Effector memory CD8-positive, alpha-beta T cell (primary cell): ENCODE data around the gene HEBP1.
"Not testable (repeated sequence)": the region's sequence is repeated elsewhere in the genome, so short reads cannot be mapped to it uniquely, and the experiment has no call there.

Experiments used
- ATAC-seq: fragments of 150-1000 bp; cut with Tn5 transposase; replicated peaks from 2 replicates; pipeline ENCODE4 v1.10.0; 2021; ENCODE audit warnings: mild to moderate bottlenecking, moderate library complexity
- DNase-seq, 3 experiments: peaks; one replicate each; pipeline ENCODE4 v3.0.0; 2021
- H3K27ac Mint-ChIP-seq, 2 donors: one replicate each; pipeline ENCODE4 v1.8.0; 2022; ENCODE audit warnings: mild to moderate bottlenecking in 2 of 2, mixed read lengths in 2 of 2, moderate library complexity in 2 of 2
- H3K27me3 Mint-ChIP-seq, 2 donors: one replicate each; pipeline ENCODE4 v1.8.0; 2022; ENCODE audit warnings: mixed read lengths in 2 of 2
- H3K36me3 Mint-ChIP-seq: one replicate; pipeline ENCODE4 v1.8.0; 2022; ENCODE audit warnings: mild to moderate bottlenecking, moderate library complexity, mixed read lengths; ENCODE audit not compliant: insufficient read depth
- H3K4me1 Mint-ChIP-seq, 2 donors: one replicate each; pipeline ENCODE4 v1.8.0; 2022; ENCODE audit warnings: low read depth in 2 of 2, mixed read lengths in 2 of 2
- H3K4me3 Mint-ChIP-seq, 2 donors: one replicate each; pipeline ENCODE4 v1.8.0; 2022; ENCODE audit warnings: mild to moderate bottlenecking in 2 of 2, mixed read lengths in 2 of 2, moderate library complexity in 2 of 2
- H3K9me3 Mint-ChIP-seq, 2 donors: one replicate each; pipeline ENCODE4 v1.8.0; 2022; ENCODE audit warnings: mixed read lengths in 2 of 2
- total RNA-seq, 9 experiments: gene quantifications; one replicate each; lab custom pipeline; 2026; lab: John Stamatoyannopoulos, UW

The HEBP1 gene, protein sequence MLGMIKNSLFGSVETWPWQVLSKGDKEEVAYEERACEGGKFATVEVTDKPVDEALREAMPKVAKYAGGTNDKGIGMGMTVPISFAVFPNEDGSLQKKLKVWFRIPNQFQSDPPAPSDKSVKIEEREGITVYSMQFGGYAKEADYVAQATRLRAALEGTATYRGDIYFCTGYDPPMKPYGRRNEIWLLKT
- 0 to 3.6 (median 1.7) reads per million in 9 experiments for total RNA-seq

DNA sequence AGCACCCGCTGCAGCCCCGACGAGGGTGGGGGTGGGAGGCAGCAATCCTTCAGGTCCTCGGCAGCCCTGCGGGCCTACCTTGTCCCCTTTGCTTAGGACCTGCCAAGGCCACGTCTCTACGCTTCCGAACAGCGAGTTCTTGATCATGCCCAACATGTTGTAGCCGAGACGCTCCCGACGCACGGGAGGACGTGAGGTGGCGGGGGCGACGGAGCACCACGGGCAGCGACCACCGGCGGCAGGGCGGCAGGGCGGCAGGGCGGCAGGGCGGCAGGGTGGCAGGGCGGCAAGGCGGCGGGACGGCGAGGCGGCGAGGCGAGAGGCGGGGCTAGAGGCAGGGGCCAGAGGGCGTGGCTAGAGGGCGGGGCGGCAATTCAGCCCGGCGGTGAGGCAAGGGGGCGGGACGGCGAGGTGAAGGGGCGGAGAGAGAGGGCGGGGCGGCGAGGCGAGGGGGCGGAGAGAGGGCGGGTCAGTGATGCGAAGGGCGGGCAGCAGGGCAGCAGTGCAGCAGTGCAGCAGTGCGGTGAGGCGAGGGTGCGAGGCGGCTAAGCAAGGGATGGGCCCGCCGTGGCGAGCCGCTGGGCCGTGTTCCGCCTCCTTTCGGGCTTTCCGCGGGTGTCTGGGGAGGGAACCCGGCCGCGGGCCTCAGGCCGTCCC is at the start of gene HEBP1:
HEBP1 (minus strand) TSS at position 307 of the 657 bp plus-strand sequence; CDS start at position 156, 151 bp downstream.
- Mint-ChIP-seq H3K4me1 (peaks cover 25 to 37% of the 10 kb centered on the region in 2 donors), H3K9me3 (no peaks in the 10 kb centered on the region), H3K4me3 (peak within 1 kb of the TSS; percentile 88 to 93), H3K27ac (peak within 1 kb of the TSS; percentile 81 to 87), H3K36me3 (peaks cover 3% of the 10 kb centered on the region), H3K27me3 (no peaks in the 10 kb centered on the region)
- ATAC-seq (peak; percentile 89), DNase-seq (peak; percentile 96 to 97 (median 97))

DNA sequence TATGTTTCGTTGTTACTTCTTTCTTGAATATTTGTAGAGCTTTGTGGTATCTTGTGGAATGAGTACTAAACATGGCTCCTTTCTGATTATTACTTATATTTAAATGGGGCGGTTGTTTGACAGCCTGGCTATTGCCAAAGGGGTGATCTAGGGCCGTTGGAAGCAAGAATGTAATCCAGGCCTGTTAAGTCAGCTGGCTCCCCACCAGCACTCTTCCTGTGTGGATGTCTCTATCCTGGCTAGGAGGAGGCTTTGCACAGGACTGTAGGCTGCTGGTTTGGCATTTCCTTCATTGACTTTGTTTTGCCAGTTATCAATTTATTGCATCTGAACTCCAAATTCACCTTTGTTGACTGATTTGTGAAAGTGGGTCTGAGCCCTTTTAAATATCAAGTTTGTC is 49.8 kb upstream of the HEBP1 start:
- no peak for DNase-seq
- ATAC-seq = no peak
- Mint-ChIP-seq H3K36me3 (no peaks in the 10 kb centered on the region), H3K4me3 (no peak overlapping the region), H3K27me3 (no peaks in the 10 kb centered on the region), H3K27ac (no peak overlapping the region), H3K9me3 (peaks cover 4 to 9% of the 10 kb centered on the region in 2 donors), H3K4me1 (peaks cover 2 to 3% of the 10 kb centered on the region in 2 donors)

DNA sequence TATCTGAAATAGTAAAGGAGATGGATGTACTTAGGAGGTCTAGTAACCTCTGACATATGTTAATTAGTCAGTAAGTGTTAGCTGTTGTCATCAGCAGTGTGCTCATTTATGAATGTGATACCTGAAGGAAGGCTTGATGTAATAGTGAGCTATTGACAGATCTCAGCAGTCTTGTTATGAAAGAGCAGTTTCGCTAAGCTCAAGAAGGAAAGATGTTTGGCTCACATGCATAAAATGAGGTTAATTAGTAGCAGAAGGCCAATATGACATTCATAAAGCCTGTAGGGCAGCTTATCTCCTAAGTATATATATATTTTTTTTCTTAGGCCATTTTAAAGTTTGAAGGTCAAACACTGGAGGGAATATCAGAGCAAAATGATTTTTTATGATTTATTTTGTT is 46.9 kb upstream of the HEBP1 start:
- Mint-ChIP-seq H3K4me1 (peaks cover 4 to 8% of the 10 kb centered on the region in 2 donors), H3K4me3 (no peak overlapping the region), H3K36me3 (no peaks in the 10 kb centered on the region), H3K27ac (no peak overlapping the region), H3K27me3 (peaks cover 0 to 9% of the 10 kb centered on the region in 2 donors), H3K9me3 (no peaks in the 10 kb centered on the region)
- no peak for DNase-seq
- ATAC-seq = no peak

DNA sequence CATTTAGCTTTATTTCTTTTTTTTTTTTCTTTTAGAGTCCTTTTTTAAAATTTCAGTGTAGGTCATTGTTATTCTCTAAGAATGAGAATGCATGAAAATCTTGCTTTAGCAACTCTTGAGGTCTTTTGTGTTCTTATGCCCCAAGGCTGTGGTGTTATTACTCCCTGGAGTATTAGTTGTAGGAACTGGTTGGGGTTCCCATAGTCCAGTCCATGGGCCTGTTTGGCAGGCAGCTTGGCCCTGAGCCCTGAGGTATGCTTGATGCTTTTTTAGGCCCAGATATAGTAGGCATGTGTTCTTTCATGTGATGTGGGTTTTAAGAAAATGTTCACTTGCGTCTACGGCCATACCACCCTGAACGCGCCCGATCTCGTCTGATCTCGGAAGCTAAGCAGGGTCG is 45.8 kb upstream of the HEBP1 start:
- H3K27me3 Mint-ChIP-seq = peaks cover 0 to 9% of the 10 kb centered on the region in 2 donors
- no peak for ATAC-seq
- H3K36me3 Mint-ChIP-seq = no peaks in the 10 kb centered on the region
- H3K27ac Mint-ChIP-seq = no peak overlapping the region
- peaks cover 4 to 8% of the 10 kb centered on the region in 2 donors for H3K4me1 Mint-ChIP-seq
- DNase-seq = no peak
- peak overlapping the region in 1 of 2 donors; percentile 83 for H3K4me3 Mint-ChIP-seq
- no peaks in the 10 kb centered on the region for H3K9me3 Mint-ChIP-seq

DNA sequence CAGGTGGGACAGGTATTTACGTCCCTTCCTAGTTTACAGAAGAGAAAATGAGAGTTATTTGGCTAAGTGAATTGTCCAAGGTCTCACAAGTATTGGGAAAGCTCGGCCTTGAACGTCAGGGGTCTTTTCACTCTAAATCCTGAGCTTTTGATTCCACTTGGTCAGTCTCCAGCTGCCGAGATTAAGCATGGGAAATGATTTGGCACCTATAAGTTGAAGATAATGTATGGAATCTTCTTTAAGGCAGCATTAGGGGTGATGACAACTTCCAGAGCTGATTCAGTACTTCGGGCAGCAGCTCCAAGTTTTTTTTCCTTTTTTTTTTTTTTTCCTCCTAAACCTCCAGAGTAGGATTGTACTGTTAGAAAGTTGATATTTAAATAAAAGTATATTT is 44.8 kb upstream of the HEBP1 start:
- Mint-ChIP-seq H3K9me3 (no peaks in the 10 kb centered on the region), H3K4me3 (peak overlapping the region; percentile 83 to 84), H3K27ac (peak overlapping the region; percentile 74 to 79)

DNA sequence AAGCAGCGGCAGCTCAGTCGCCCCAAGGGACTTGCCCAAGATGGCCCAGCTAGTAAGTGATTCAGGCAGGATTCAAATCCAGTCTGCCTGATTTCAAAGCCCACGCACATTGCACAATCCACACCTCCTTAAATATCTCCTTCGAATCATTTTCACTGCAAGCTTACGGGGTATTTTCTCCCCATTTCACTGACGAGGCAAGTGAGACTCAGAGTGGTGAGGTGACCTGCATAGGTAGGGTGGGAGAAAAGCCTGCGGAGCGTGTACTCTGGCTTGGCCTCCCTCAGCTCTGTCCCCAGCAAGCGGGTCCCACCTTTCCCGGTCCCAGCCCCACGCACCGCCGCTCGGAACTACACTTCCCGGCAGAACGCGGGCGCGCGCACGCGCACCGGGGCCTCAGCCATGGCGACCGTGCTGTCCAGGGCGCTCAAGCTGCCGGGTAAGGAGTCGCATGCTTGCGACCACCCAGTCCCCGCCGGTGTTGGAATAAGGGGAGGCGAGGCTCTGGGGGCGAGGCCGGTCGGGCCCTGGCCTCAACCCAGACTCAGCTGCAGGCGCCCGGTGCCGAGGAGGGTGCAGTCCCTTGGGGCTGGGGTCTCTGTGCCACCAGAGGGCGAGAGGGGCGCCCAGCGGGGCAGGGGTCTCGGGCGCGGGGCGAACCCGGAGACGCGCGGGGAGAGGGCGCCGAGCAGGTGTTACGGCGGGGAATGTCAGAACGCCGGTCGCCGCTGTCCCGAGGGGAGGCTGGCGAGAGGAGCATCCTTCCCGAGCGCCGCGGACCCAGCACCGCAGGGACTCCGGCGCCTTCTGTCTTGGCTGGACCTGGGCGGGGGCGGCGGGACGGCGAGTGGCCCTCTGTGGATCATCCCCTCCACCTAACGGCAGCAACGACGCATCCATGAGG is 44.2 kb upstream of the HEBP1 start, which contains the start of gene FAM234B:
FAM234B (plus strand) TSS at position 380 of the 904 bp plus-strand sequence; CDS start at position 403, 23 bp downstream.
- no peaks in the 10 kb centered on the region for H3K36me3 Mint-ChIP-seq
- no peaks in the 10 kb centered on the region for H3K9me3 Mint-ChIP-seq
- ATAC-seq = peak; percentile 96
- peaks cover 0 to 9% of the 10 kb centered on the region in 2 donors for H3K27me3 Mint-ChIP-seq
- DNase-seq = peak; percentile 58 to 60 (median 58)
- H3K27ac Mint-ChIP-seq = peak within 1 kb of the TSS; percentile 74 to 79
- peaks cover 4 to 8% of the 10 kb centered on the region in 2 donors for H3K4me1 Mint-ChIP-seq
- H3K4me3 Mint-ChIP-seq = peak within 1 kb of the TSS; percentile 83 to 84

More for the DNA sequence above, 44.8 kb upstream of the HEBP1 start:
- ATAC-seq = no peak
- DNase-seq = no peak
- H3K27me3 Mint-ChIP-seq = peaks cover 0 to 9% of the 10 kb centered on the region in 2 donors
- no peaks in the 10 kb centered on the region for H3K36me3 Mint-ChIP-seq
- peaks cover 4 to 8% of the 10 kb centered on the region in 2 donors for H3K4me1 Mint-ChIP-seq

DNA sequence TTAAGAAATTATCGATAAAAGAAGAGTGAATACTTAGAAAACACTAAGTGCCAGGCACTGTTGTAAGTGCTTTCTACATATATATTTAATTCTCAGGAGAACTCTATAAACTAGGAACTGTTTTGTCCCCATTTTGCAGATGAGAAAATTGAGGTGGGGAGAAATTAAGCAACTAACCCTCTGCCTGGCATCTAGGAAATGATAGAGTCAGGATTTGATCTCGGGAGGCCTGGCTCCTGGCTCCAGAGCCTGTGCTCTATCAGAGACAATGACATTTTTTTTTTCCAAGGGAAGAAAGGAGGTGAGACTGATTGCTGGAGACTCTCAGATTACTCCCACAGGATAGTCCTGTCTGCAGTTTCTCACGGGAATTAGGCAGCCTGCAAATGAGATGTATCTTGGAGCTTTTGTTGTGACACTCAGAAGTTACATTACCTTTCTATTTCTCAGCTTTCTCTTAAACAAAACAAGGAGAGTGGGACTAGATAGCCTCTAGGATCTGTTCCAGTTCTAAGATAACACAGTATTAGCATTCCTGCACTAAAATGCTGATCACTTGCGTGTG is 42.7 kb upstream of the HEBP1 start:
- Mint-ChIP-seq H3K36me3 (no peaks in the 10 kb centered on the region), H3K4me1 (peaks cover 4 to 8% of the 10 kb centered on the region in 2 donors), H3K4me3 (peak overlapping the region; percentile 83 to 84), H3K27ac (no peak overlapping the region), H3K9me3 (no peaks in the 10 kb centered on the region), H3K27me3 (peaks cover 0 to 9% of the 10 kb centered on the region in 2 donors)
- DNase-seq (no peak), ATAC-seq (no peak)

DNA sequence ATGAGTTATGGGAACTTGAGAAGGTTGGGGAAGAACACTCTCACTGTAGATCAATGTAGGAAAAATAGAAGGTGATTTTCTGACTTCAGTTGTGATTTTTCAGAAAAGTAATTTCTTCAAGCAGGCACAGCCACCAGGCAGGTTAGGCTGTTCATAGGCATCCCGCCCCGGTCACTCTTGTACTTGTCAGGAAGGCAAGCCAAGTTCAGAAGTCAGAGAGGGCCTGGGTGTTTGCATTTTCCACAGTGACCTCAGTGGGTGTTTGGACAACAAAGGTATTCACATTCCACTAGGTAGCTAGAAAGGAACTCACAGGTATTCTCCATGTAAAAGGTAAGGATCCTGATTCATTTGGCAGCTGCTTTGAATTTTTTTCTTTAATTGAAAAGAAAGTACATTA is 41.2 kb upstream of the HEBP1 start:
- H3K27ac Mint-ChIP-seq = no peak overlapping the region
- peaks cover 4 to 8% of the 10 kb centered on the region in 2 donors for H3K4me1 Mint-ChIP-seq
- H3K27me3 Mint-ChIP-seq = peaks cover 0 to 9% of the 10 kb centered on the region in 2 donors
- DNase-seq (no peak), ATAC-seq (no peak)
- no peaks in the 10 kb centered on the region for H3K36me3 Mint-ChIP-seq
- H3K4me3 Mint-ChIP-seq = no peak overlapping the region
- no peaks in the 10 kb centered on the region for H3K9me3 Mint-ChIP-seq

DNA sequence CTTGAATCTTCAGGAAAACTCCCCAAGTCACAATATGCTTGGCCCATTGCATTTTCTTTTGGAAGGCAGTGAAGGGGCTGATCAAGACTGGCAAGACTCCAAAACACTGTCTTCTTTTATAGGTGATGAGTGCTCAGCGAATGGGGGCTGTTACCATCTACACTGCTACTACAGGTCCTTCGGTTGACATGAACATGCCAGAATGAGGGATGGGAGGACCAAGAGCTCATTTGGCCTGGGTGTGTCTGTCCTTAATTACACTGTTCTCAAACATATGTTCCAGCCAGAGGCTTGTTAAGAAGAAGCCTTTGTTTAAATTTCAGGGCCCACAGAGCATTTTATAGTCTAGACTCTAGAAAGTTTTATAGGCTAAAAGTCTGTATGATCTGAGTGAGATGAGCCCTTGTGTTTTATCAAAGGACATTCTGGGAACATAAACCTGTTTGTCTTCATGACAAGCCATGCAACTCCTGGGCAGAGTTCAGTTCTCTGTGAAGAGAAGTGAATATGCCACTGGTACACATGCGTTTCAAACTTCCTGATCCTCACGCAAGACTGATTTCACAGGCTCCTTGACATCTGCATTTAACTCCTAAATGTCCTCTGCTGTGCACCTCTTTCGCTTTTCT is 39.4 kb upstream of the HEBP1 start:
- H3K4me1 Mint-ChIP-seq = peaks cover 0 to 5% of the 10 kb centered on the region in 2 donors
- ATAC-seq (no peak), DNase-seq (no peak)
- no peak overlapping the region for H3K4me3 Mint-ChIP-seq
- H3K27me3 Mint-ChIP-seq = peaks cover 0 to 9% of the 10 kb centered on the region in 2 donors
- H3K36me3 Mint-ChIP-seq = no peaks in the 10 kb centered on the region
- H3K9me3 Mint-ChIP-seq = no peaks in the 10 kb centered on the region
- no peak overlapping the region for H3K27ac Mint-ChIP-seq

DNA sequence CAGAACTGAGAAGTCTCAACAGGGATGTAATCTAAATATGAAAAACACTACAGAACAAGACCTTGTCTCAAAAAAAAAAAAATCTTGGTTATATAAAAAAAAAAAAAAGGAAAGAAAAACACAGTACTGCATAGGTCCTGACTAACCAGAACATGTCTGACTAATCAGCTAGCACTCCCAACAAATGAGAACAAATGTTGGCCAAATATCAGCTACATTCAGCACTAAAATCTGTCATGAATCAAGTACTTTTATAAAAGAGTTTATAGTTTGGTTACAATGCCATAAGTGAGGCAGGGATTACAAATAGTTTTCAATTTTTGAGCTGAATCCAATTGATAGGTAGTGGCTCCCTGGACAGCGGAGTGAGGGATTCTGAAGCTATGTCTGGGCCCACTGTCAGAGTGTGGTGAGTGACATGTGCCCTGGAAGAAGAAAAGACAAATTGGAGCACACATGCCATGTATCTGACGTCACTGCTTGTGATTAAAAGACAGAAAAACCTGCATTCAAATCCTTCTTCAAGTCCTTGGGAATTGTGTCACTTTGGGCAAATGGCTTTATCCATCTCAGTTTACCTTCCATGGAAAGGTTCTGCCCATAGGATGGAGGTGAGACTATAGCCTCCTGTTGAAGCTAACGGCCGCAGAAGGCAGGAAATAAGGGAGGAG is 38.6 kb upstream of the HEBP1 start:
- Mint-ChIP-seq H3K4me3 (no peak overlapping the region), H3K27ac (no peak overlapping the region), H3K36me3 (no peaks in the 10 kb centered on the region), H3K4me1 (no peaks in the 10 kb centered on the region), H3K9me3 (no peaks in the 10 kb centered on the region), H3K27me3 (peaks cover 0 to 8% of the 10 kb centered on the region in 2 donors)
- ATAC-seq = no peak
- no peak for DNase-seq

DNA sequence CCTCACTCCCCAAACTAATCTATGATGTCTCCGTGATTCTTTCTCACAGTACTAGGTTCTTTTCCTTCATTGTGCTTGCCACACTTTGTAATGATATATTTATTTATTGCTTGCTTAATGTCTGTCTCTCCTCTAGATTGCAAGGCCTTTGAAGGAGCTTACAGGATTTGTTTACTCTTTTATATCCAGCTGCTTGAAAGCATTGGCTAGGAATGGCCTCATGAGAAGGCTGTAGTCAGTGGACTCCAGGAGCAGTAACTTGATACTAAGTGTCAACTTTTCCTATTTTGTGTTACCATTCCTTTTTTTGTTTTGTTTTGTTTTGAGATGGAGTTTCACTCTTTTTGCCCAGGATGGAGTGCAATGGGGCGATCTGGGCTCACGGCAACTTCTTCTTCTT is 36.8 kb upstream of the HEBP1 start:
- Mint-ChIP-seq H3K27me3 (no peaks in the 10 kb centered on the region), H3K36me3 (no peaks in the 10 kb centered on the region), H3K4me1 (no peaks in the 10 kb centered on the region), H3K4me3 (no peak overlapping the region), H3K27ac (no peak overlapping the region), H3K9me3 (no peaks in the 10 kb centered on the region)
- ATAC-seq (no peak), DNase-seq (no peak)

DNA sequence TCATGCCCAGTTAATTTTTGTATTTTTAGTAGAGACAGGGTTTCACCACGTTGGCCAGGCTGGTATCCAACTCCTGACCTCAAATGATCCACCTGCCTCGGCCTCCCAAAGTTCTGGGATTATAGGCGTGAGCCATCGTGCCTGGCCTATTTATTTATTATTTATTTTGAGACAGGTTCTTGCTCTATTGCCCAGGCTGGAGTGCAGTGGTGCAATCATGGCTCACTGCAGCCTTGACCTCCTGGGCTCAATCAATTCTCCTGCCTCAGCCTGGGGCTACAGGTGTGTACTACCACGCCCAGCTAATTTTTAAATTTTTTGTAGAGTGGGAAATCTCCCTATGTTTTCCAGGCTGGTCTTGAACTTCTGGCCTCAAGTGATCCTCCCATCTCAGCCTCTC is 35.3 kb upstream of the HEBP1 start:
- H3K9me3 Mint-ChIP-seq = not testable (repeated sequence)

More for the DNA sequence above, 35.3 kb upstream of the HEBP1 start:
- not testable (repeated sequence) for H3K4me3 Mint-ChIP-seq, DNase-seq, H3K36me3 Mint-ChIP-seq, H3K4me1 Mint-ChIP-seq, ATAC-seq, H3K27ac Mint-ChIP-seq, H3K27me3 Mint-ChIP-seq
